Activated CD4-positive, CD25-positive, alpha-beta regulatory T cell treated with anti-CD3 and anti-CD28 coated beads, Interleukin-2, amount 50 U/mL, for 24 hours (primary cell): ENCODE results near the gene IL1B.

Experiments used
- ATAC-seq, 2 donors: fragments of 150-1000 bp; cut with Tn5 transposase; one replicate each; pipeline ENCODE4 v1.10.0; 2021; ENCODE audit warnings: mild to moderate bottlenecking in 1 of 2, moderate library complexity in 1 of 2

Gene IL1B

DNA sequence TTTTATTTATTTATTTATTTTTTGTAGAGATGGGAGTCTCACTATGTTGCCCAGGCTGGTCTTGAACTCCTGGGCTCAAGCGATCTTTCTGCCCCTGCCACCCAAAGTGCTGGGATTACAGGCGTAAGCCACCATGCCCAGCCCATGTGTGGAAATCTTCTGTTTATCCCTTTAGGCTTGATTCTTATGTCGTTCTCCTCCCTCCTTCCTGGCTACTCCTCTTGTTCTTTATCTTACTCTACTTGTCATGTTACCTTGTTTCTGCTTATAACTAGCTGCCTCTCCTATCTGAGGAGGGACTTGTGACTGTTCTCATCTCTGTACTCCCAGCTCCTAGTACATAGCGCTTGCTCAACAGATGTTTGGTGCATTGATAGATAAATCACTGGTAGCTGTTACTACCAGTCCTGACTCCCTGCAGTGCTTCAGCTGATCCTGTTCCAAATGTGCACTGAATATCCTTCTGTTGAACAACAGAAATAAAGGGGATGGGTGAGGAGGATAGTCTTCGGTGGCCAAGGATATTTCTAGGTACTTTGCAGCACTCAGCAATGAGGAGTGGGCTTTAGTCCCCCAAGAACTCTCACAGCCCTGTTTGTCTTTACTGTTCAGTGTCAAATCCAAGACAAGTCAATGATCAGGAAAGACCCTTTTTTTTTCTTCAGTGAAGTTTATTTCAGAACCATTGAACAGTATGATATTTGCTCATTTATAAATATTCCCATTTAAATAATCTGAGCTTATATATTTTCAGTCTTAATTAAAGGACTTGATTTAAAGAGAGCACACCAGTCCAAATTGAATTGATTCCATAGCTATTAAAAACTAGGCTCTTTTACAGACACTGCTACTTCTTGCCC lies 7.2 kb downstream of the IL1B start:
- ATAC-seq, result no peak

DNA sequence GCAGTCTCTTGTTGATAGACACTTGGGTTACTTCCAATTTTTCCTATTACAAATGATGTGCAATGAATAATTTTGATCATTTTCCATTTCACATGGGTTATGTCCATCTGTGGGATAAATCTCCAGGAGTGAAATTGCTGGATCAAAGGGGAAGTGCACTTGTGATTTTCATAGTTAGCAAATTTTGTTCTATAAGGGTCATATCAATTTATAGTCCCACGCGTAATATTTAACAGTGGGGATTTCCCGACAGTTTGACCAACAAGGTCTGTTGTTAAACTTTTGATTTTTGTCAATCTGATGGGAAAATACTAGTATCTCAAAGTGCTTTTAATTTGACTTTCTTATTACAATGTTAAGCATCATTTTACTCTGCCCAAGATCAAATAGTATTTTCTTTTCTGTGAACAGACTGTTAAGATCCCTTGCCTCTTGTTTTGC lies 8.3 kb downstream of the IL1B start:
- ATAC-seq, result no peak

DNA sequence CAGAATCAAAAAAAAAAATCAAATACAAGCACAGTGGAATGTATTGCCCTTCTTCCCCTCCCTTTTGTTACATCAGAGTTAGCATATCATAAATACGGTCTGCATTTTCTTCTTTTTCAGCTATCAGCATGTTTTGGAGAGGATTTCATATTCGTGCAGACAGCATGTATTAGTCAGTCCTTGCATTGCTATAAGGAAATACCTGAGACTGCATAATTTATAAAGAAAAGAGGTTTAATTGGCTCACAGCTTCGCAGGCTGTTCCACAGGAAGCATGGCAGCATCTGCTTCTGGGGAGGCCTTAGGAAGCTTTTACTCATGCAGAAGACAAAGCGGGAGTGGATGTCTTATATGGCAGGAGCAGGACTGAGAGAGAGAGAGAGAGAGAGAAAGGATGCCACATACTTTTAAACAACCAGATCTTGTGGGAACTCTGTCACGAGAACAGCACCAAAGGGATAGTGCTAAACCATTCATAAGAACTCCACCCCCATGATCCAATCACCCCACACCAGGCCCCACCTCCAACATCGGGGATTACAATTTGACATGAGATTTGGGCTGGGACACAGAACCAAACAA lies 8.9 kb downstream of the IL1B start:
- peak; percentile 35 to 51 for ATAC-seq

DNA sequence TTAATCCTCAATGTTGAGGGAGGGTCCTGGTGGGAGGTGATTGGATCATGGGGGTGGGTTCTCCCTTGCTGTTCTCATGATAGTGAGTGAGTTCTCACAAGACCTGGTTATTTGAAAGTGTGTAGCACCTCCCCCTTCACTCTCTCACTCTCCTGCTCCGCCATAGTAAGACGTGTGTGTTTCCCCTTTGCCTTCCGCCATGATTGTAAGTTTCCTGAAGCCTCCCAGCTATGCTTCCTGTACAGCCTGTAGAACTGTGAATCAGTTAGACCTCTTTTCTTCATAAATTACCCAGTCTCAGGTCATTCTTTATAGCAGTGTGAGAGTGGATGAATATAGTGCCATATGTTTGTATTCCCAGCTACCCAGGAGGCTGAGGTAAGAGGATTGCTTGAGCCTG lies 9.6 kb downstream of the IL1B start:
- no peak for ATAC-seq

DNA sequence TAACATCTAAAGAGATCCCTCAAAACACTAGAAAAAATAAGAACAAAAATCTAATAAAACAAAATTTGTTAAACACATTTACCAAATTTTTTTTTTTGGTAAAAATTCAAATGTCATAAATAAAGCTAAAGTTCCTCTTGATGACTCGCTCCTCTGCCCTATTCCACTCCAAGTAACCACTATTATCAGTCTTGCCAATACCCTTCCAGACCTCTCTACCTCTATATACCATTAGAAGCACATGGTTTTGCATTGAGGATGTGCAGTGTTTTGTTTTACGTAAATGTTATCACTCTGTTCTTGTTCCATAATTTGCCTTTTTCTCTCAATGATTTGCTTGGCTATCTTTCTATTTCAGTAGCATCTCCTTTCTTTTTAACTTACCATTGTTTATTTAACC lies 10.9 kb downstream of the IL1B start:
- no peak for ATAC-seq

DNA sequence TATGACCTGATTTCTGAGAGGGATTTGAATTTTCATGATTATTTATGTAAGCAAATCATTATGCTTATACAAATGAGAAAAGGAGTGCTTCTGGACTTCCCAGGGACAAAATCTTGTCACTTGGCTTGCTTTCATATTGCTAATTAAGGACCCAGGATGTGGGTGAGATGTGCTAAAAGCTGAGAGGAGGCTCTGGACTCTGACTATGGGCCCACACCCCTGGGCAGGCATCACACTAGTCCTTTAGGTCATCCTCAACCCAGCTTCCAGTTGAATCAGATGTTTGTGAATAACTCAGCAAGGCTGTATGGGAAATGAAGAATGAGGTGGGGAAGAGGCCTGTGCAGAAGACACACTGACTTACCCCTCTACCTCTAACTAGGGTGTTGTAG lies 11.9 kb downstream of the IL1B start:
- no peak for ATAC-seq

DNA sequence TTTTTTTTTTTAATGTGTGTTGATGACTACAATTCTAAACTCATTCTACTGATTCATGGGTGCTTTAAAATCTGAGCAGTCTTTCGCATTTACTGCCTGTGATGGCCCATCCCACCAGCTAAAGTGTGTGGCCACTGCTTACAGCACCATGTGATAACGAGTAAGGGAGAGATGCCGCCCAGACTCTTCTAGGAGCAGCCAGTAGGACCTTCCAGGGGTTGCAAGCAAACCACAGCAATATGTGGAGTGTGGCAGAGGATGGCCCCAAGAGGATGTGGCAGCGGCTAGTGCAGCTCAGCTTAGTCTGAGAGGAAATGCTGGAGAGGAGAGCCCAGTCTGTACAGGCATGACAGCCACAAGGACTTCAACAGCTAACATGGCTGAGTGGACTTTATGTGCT lies 14.9 kb downstream of the IL1B start:
- ATAC-seq, result peak; percentile 43 to 47

DNA sequence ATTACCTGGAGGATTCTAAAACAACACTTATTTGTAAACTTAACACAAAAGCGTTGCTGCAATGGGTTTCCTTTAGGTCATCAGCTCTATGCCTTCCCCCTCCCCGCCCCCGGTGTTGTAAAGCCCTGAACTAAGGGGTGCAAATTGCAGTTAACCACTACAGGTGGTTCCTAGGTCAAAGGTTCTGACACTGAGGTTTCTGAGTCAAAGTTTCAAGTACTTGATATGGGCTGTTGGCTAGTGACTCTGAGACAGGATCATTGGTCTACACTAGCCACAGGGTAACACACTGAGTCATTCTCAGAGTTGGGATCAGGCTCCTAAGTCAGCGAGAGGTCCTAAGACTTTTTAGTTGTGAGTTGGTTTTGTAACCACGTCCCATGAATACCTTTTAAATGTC lies 15.4 kb downstream of the IL1B start:
- peak; percentile 93 to 98 for ATAC-seq

DNA sequence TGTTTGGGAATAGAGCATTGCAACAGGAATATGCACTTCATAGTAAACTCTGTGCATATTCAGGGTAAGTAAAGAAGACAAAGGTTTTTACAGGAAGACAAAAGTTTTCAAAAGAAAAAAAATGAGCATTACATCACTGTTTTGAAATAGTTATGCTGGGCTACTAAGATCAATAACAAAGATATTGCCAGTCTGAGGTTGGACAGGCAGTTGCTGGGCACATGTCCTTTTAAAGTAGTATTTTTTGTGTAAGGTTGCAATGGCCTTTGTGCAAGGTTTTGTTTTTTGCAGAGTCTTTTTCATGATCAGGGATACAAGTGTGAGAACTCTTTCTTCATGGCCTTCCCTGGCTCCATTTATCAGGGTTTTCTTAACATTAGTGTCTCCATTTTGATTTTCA lies 16.2 kb downstream of the IL1B start:
- ATAC-seq, result no peak

DNA sequence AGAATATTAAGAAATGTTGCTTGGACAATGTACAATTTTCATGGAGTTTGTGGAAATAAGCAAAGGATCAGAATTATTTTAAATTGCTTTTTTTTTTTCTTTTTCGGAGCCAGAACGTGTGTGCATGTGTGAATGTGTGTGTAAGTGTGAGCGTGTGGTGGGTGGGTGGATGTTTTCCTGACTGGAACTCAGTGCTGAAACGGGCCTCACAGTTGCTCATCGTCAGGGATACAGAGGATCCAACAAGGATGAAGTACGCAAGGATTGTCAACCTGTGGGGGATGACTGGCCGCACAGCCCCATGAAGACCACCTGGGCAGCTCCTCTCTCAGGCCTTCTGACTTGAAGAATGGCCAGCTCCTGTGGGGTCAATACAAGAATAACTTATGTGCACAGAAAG lies 17.5 kb downstream of the IL1B start:
- no peak for ATAC-seq

DNA sequence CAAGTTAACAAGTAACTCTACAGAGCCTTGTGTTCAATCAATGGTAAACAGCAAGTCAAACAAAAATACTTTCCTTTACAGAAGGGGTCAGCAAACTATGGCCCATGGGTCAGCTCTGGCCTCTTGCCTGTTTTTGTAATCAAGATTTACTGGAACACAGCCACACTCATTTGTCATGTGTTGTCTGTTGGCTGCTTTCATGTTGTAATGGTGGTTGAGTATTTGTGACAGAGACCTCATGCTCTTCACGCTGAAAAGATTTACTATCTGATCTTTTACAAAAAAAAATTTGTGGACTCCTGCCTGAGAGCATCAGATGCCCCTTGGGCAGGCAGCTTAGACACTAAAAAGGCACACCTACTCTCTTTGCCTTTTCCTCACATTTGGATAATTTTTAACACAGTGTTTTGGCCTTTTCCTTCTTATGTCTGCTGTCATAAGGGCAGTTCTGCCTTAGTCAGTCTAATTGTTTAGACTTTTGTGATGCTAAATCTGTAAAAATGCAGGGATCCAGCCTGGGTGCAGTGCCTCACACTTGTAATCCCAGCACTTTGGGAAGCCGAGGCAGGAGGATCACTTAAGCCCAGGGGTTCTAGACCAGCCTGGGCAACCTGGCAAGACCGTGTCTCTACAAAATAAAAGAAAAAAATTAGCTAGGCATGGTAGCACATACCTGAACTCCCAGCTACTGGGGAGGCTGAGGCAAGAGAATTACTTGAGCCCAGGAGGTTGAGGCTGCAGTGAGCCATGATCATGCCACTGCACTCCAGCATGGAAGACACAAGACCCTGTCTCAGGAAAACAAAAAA lies 18.3 kb downstream of the IL1B start:
- no peak for ATAC-seq

DNA sequence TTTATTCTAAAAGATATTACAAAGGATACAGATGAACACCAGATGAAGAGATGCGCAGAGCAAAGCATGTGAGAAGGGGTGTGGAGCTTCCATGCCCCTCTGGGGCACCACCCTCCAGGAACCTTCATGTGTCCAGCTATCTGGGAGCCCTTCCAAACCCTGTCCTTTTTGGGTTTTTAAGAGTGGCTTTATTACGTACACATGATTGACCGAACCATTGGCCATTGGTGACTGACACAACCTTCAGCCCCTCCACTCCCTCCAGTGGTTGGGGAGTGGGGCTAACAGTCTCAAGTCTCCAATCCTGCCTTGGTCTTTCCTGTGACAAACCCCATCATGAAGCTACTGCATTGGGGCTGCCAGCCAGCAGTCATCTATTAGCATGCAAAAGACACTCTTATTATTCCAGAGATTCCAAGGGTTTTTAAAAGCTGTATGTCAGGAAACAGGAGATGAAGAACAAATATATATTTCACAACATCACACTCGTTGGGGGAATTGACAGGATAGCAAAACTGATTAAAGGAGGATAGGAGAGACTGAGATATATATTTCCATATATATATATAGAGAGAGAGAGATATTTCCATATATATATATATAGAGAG lies 19.4 kb downstream of the IL1B start:
- no peak for ATAC-seq

DNA sequence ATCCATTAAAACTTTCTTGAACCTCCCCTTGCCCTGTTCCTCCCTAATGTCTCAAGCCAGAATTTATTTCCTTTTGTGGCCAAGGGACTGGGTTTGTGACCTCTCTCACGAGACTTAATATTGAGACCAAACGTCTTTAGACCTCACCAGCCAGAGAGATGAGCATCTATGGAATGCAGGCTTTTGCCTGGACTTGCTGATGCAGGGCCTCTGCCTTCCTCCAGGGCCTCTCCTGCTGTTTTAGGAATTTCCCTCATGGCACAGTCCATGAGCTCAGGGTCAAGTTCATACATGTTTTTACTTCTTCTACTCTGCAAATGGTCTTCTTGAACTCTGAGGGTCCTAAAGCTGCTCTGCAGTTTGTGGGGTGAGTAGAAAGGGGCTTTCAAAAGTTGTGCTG lies 22.3 kb downstream of the IL1B start:
- ATAC-seq, result no peak

DNA sequence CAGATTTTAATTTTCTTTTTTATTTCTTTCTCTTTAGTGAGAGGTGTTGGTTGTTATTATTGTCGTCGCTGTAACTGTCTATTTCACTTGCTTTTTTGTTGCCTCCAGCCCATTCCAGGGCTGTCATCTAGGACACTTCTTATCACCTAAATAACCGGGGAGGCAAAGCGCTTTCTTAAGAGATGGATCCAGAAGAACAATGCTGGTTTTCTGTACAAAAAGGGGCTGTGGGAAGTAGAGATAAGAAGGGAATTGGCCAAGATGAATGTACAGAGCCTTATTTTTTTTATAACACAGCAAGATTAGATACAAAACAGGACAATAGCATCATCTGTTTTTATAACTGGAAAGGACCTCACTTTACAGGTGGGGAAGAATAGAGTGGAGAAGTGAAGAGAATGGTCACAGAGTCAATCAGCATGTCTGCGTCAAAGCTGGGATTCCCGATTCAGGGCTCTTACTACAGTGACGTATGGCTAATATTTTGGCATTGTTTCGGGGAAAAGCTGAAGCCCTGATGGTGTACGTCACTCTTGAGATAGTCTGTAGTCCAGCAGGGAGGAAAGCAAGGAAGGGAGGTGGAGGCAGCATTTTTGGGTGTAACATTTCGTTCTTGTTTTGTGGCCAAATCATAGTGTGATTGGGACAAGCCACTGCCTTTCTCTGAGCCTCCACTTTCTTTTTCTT lies 23.2 kb downstream of the IL1B start:
- ATAC-seq, result no peak

DNA sequence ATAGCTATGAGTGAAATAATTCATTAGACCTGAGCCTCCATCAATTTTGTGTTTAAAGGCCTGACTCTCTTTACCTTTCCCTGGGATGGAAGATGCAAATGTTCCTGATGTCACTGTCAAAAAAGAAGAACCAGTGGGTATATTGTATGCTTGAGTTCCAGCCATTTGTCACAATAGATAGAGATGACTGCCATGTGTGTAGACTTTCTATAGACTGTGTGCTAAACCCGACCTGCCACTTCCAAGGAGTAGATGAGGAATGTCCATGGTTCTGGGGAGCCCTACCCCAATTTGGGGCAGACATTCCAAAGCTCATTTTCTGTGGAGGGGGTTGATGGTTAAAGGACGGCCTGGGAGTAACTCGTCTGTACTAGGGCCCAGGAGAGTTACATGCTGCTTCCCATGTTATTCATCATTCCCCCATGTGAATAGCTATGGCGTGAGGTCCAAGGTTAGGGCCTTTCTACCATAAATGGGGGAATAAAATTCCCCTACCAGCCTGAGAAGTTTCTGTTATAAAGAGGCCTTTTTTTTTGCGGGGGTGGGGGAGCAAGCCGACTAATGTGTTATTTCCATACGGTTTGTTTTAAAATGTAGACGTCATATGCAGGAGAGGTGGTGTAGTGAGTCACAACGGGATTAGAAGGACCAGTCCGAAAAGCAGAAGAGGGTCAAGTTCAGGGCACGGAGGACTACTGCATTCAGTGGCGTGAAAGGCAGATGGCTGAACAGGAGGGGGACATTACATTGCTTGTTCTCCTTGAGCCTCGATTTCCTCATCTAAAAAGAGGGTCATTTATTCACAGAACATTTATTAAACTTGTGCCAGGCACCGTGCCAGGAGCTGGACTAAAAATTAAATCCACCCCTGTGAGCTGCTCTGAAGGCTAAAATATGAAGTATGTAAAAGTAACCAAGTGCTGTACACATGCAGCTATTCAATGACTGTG lies 24.0 kb downstream of the IL1B start:
- ATAC-seq, result peak; percentile 23 to 25

DNA sequence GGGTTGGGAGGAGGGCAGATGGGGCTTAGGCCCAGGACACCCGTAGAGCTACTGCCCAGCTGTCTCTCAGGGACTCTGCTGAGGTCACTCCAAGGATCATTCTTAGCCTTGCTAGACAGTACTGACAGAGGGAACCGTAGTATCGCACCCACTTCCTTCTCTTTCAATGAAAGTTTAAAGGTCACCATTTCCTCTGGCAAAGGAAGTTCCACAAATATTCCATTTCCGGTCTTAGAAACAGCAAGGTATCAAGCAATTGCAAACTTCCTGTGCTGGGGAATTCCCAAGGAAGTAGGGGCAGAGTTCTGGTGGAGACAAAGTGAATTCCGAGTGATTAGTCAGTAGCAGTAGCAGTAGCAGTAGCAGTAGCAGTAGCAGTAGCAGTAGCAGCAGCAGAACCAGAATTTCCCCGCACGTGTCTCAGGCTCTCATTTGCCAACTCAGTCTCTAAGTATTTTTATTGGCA lies 24.7 kb downstream of the IL1B start:
- peak; percentile 80 to 81 for ATAC-seq

DNA sequence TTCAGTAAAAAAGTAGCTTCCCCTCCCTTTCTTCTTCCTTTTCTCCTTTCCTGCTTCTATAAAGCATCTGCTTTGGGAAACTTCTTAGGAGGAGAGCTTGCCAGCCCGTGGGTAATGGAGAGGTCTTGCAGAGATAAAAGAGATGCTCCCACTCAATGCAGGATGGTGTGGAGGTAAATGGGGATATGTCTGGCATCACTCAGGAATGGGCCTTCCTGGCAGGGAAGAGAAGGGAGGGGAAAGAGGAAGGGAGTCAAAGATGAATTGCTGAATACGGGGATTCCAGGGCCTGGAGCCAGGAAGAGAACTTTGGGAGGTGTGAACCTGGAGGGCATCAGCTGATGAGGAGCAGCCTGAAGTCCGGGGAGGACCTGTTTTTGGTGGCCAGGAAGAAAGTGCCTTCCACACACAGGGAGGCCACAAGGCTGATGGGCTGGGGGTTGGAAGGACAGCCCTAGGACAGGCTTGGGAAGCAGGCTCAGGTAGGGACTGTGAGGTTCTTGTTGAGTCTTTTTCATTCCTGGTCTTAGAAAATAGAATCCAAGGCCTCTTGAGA lies 25.2 kb downstream of the IL1B start:
- ATAC-seq, result no peak

DNA sequence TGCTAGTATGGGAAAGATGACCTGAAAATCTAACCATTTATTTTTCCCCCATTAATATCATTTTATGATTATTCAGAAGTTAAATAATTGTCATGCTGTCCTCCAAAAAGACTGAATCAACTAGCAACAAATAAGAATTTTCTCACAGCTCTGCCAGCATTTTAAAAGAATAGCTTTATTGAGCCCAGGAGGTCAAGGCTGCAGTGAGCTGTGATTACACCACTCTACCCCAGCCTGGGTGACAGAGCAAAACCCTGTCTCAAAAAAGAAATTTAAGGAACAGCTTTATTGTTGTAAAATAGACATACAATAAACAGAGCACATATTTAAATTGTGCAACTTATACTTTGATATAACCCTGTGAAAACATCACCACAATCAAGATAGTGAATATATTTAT lies 27.5 kb downstream of the IL1B start:
- ATAC-seq, result no peak

DNA sequence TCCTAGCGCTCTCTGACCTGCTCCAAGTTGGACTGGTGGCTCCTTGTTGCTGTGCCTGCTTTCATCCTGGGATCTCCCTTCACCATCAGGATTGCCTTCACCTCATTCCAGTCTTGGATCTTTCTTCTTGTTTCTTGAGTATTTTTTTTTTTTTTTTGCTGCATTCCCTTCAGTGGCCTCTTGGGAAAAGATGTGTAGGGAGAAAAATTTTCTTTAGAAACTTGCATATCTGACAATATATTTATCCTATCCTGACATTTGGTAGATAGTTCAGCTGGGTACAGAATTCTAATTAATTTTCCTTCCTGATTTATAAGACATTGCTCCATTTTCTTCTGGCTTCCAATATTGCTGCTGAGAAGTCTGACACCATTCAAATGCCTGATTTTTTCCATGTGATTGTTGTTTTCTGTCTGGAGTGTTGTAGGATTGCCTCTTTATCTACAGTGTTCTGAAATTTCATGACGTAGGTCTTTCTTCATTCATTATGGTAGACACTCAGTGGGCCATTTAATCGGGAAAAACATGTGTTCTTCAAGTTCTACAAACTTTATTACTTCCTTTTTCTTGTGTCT lies 29.3 kb downstream of the IL1B start:
- no peak for ATAC-seq

DNA sequence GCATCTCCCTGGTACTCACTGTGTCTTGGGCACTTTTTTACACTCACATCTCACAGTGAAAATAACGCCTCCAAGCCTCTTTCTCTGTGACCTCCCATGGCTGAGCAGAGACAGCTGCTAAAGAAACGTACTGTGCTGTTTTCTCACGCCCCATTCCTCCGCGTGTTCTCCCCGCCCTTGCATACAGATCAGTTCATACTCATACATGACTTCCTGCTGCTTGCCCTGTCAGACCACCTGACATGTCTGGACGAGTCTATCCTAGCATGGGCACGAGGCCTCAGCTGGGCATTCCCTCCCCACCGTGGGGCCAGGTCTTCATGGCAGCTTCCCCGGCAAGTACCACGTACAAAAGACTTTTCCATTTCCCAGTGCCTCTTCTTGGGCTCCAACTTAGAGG lies 31.0 kb downstream of the IL1B start:
- no peak for ATAC-seq
